Choroid plexus epithelial cell (primary cell): ENCODE data around the gene CLTCL1.

Experiments
- DNase-seq: peaks from one replicate; pipeline ENCODE4 v3.0.0-alpha.2; 2010; ENCODE audit warnings: low read depth
- H3K4me3 ChIP-seq: 2 replicates; pipeline ENCODE4 v1.5.1; 2011; ENCODE audit warnings: low read depth, mild to moderate bottlenecking, control low read depth, low read length, moderate library complexity
- CTCF ChIP-seq: conservative IDR thresholded peaks from 2 replicates; pipeline ENCODE4 v1.5.1; 2011; ENCODE audit warnings: low read depth, mild to moderate bottlenecking, control low read depth, inconsistent platforms, low read length, moderate library complexity

The CLTCL1 gene

GRCh38 chr22:19174106-19175025 is 117.2 kb downstream of the CLTCL1 start:
- no peak overlapping the region for H3K4me3 ChIP-seq
- TF ChIP-seq CTCF, result no peak
- peak; percentile 75 for DNase-seq

GRCh38 chr22:19173047-19174035 is 118.2 kb downstream of the CLTCL1 start:
- DNase-seq, result no peak
- TF ChIP-seq CTCF, result no peak
- H3K4me3 ChIP-seq, result peak overlapping the region; percentile 87

DNA sequence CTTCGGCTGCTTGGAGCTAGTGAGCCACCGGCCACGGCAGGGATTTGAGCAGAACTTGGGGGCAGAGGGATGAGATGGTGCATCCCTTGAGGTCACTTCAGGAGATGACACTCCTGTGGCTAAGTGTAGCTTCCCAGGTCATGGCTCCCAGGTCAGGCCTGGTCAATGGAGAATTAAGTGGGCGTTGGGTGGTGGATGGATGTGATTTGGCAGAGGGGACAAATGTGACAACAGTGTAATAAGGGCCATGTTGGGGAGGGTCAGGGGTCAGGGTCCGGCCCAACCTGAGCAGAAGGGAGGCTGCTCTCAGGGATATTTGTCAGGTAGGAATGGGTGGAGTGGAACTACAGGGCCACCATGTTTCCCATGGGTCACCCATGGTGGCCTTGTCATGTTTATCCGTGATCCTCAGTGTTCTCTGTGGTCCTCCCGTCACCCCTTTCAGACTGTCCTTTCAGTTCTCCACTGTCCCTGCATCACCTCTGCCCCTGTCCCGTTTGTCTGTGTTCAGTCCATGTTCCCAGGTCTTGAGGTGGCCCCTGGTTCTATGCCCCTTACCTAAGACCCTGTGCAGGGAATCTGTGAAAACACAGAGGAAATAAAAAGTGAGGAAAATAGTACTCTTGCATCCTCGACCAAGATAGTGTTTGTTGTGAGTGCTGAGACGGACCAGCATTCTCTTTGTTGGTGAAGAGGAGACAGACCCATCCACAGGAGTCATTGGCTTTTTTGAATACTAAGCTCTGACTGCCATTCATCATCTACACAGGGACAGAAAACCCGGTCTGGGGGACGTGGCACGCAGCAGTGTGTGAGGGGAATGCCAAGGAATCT is 119.1 kb downstream of the CLTCL1 start:
- peak overlapping the region; percentile 87 for H3K4me3 ChIP-seq
- TF ChIP-seq CTCF, result no peak
- DNase-seq, result no peak

DNA sequence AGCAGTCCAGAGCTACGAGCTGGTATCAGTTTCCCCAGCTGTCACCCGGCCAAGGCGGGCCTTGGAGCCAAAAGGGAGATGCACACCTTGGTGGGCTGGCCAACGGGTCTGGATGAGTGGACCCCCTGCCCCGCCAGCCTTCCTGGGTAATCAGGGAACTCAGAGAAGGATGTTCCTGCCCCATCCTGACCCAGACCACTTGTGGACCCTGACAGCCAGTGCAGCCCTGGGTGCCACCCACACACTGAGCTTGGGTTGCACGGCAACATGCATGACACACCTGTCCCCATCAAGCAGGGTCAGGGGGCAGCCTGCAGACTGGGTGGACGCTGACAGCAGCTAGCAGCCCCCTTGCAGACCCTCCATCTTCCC is 121.6 kb downstream of the CLTCL1 start:
- DNase-seq, result no peak
- peak overlapping the region; percentile 49 for H3K4me3 ChIP-seq
- TF ChIP-seq CTCF, result no peak

- TF ChIP-seq CTCF, result no peak
- DNase-seq, result no peak
Observed at GRCh38 chr22:19169002-19169946, 122.2 kb downstream of the CLTCL1 start.

More at GRCh38 chr22:19169002-19169946, 122.2 kb downstream of the CLTCL1 start:
- peak overlapping the region; percentile 49 for H3K4me3 ChIP-seq
